NCI-H526 (cell line): ENCODE results near the gene NRAS.
"Not testable (repeated sequence)": the region's sequence is repeated elsewhere in the genome, so short reads cannot be mapped to it uniquely, and the experiment has no call there.

Source experiments
- DNase-seq, 2 experiments: peaks; one replicate each; lab custom pipeline; 2025; lab: John Stamatoyannopoulos, UW

The NRAS gene

GRCh38 chr1:114716304-114717170, at the start of gene NRAS:
TSS of gene NRAS (minus strand) at chr1:114716771. CDS start at chr1:114716160, 611 bp downstream.
- peak; percentile 77 to 97 for DNase-seq

GRCh38 chr1:114764689-114765088, 48.1 kb upstream of the NRAS start:
- DNase-seq = no peak

GRCh38 chr1:114758256-114758832, 41.8 kb upstream of the NRAS start:
- no peak for DNase-seq

GRCh38 chr1:114757455-114758255, 41.1 kb upstream of the NRAS start, which contains the start of gene CSDE1:
TSS of gene CSDE1 (minus strand) at chr1:114757984. CDS start at chr1:114739890, 18,094 bp downstream.
- peak; percentile 98 to 99 for DNase-seq

- DNase-seq = peak; percentile 30 to 51
Observed at GRCh38 chr1:114756949-114757454, 40.4 kb upstream of the NRAS start.

GRCh38 chr1:114756009-114756892, 39.7 kb upstream of the NRAS start:
- no peak for DNase-seq

GRCh38 chr1:114755006-114755931, 38.7 kb upstream of the NRAS start:
- DNase-seq = no peak

- DNase-seq = not testable (repeated sequence)
Observed at GRCh38 chr1:114753702-114754101, 37.1 kb upstream of the NRAS start.

GRCh38 chr1:114753143-114753542, 36.6 kb upstream of the NRAS start:
- DNase-seq = no peak

- DNase-seq = peak; percentile 12 to 21
Observed at GRCh38 chr1:114750780-114751179, 34.2 kb upstream of the NRAS start.

GRCh38 chr1:114749835-114750234, 33.3 kb upstream of the NRAS start:
- no peak for DNase-seq

GRCh38 chr1:114746450-114747121, 30.0 kb upstream of the NRAS start:
- no peak for DNase-seq

- no peak for DNase-seq
Observed at GRCh38 chr1:114745291-114745690, 28.7 kb upstream of the NRAS start.

GRCh38 chr1:114741963-114742746, 25.6 kb upstream of the NRAS start:
- no peak for DNase-seq

- DNase-seq = no peak
Observed at GRCh38 chr1:114740331-114740730, 23.8 kb upstream of the NRAS start.

GRCh38 chr1:114737314-114737849, 20.8 kb upstream of the NRAS start:
- peak in 1 of 2 experiments; percentile 43 for DNase-seq

GRCh38 chr1:114735479-114735878, 18.9 kb upstream of the NRAS start:
- DNase-seq = no peak

- DNase-seq = no peak
Observed at GRCh38 chr1:114729782-114730181, 13.2 kb upstream of the NRAS start.
